ENCODE results near the gene ROBO3.

The ROBO3 gene

DNA sequence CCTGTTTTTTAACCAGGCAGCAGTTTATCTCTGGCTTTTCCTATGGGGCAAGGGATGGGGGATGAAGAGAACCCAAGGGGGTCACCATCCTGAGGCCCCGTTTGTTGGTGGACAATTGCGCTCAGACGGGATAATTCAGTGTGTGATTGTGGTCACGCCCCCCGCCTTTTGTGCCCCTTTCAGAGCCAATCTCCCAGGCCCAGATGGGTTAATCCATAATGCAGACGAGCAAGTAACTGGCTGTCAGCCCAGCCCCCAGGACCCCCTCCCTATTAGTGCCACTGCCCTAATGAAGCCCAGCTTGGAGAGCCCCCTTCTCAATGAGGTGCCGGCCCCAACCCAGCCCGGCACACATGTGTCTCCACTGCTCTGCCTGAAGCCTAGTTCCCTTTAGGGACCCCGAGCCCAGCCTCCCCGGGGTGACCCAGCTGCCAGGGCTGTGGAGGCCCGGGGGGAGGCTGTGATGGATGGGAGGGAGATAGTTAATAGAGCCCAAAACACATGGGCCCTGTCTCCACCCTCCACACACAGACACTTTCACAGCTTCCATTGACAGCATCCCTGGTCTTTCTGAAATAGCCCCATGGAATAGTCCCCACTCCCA is 19.1 kb upstream of the ROBO3 start:
- no peak for DNase-seq

DNA sequence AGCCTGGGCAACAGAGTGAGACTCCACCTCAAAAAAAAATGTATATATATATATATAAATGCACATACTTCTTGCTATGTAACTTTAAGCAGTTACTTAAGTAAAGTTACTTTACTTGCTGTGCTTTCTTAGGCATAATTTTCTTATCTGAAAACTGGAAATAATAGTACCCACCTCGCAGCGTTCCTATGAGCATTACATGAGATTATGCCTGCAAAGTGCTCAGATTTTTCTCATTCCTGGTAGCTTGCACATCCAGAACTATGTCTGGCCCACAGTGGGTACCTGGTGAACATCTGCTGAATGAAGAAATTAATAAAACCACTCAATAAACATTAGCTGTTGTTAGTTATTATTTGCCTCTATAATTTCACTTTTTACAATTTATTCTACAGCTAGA is 6.1 kb upstream of the ROBO3 start:
- no peak for DNase-seq

DNA sequence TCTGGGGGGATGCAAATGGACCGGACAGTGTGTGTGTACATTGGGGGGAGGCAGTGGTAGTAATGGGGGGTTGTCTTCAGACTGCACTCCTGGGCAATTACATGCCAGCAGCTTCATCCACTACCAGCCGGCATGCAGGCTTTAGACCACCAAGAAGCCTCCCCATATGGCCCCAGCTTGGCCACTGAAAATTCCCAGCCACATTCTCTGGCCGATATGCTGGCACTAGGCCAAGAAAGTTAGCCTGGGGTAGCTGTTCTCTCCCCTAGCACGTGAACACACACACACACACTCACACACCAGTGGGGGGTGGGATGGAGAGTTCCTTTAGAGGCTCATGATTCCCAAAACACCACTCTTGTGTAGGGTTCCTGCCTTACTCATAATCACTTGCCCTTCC is 3.6 kb upstream of the ROBO3 start:
- no peak for DNase-seq

DNA sequence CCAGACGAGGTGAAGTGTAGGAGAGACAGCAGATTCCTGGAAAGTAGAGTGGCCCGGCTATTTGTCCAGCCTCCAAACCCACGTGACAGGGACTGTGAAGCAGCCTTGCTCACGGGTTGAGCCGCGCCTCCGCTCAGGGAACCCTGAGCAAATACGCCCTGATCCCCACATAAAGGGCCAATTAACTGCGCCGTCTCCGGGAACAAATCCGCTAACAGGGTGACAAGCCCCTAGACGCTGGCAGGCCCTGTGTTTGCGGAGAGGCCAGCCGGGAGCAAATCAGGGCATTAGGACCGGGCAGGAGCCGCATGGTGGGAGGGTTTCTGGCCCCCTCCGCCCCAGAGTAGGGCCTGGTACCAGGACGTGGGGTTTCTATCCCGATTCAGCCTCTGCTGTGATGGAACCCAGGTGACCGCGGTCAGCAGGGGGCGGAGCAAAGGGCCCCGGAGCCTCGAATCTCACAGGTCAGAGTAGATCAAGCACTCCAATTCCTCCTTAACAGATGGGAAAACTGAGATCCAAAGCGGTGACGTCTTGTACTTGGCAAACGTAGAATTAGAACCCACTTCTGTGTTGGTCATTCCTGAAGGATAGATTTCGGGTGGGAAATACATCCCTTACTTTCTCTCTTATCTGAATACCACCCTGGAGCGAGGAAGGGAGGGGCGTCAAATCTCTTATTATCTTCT is 2.0 kb upstream of the ROBO3 start:
- no peak for DNase-seq

DNA sequence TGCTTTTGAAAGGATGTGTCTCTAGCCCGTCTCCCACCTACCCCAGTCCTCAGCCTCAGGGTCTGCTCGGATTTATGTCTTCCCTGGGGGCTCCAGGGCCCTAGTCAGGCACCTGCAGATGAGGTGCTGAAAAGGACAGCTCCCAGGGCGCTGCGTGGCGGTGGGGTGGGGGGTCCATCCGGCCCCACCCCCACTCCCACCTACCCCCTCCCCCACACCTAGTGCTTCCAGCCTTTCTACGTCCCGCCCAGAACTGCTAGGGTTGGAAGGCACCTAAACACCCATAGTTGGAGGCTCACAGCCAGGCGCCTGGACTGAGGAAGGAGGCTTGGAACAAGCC is 1.4 kb upstream of the ROBO3 start:
- DNase-seq = no peak

DNA sequence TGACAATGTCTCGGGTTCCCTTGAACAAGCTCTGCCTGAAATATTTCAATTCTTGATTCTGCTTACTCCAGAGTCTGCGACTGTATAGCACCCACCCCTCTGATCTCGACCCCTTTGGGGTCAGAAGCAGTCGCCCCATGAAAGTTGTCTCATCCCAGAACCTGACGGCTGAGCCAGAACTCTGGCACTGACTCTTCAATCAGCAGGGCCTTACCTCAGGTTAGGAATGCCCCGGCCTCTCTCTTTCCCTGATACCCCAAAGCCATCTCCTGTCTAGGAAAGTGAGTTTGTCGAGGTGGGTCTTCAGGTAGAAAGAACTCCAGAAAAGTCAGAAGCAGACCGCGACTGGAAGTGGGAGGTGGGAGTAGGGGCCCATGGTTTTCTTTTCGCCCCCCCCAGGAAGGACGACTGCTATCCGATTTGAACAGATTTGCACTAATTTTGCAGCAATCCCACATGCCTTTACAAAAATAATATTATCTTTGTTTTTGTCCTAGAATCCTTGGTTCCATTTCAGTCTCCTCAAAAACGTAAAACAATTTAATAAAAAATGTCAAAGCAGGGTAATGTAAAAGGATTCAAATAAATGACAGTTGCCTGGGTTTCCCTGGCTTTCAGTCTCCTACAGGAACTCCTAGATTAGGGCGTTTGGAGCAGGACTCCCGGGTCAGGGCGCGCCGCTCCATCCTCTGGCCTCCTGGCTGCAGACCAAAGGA is 898 bp upstream of the ROBO3 start:
- DNase-seq = no peak

DNA sequence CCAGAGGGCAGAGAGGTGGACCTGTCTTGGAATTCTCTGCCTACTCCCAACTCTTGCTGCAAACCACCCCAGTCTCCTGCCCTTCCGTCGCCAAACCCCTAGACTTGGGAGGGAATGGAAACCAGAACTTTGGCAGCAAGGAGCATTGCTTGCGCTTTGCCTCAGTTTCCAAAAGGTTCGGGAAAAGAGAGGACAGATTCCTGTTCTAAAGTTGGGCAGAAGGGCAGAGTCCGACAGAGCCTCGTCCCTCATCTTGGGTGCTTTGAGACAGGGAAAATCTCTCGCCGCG is 396 bp upstream of the ROBO3 start:
- DNase-seq = no peak

DNA sequence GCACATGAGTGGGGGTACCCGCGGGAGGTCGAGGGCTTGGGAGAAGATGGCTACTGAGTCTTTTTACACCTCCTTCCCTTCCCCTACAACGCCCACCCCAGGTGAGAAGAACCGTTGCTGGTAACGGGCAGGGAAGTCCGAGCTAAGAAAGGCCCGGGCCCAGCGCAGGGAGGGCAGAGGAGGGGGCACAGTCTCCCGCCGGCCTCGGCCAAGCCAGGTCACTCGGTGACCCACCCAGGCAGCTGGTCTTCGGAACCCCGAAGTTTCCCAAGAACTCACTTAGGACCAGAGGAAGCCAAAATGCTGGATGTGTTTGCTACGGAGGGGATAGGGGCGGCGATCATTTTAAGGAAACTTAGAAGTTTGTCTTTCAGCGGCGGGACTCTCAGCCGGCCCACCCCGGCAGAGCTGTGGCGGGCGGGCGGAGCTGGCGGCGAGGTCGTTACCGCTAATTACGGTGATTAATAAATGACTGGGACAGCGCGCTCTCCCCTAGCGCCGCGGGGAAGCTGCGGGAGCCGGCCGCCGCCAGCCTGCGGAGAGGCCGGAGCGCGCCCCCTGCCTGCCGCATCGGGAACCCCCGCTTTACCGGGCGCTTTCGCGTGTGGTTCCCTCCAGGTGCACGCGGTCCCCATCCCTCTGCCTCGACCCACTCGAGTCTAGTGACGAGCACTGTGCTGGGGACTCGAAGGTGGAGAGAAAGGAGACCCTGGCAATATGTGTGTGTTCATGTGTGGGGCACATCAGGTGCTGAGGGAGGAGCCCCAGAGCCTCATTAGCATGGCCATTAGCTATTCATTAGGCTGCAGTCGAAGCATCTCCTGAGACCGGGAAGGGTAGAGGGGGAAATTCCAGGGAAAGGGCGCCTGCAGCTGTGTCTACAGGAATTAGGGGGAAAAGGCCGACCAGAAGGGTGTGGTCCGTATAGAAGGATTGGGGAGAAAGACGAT is 945 bp downstream of the ROBO3 start:
- DNase-seq = no peak

DNA sequence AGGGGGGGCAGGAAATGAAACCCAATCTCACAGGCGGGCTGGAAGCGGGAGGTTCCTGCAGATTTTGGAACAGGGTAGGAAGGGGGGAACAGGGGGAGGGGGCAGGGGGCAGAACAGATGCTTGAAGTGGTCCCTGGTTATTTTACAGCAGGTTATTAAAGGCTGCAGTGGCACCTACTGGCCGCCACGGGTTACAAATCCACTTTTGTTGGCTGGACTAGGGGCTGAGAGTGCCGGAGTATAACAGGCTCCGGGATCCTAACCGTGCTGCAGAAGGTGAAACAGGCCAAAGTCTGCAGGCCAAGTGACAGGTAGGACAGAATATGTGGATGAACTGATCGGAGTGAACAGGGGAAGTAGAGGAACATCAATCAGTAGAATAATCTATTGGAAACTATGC is 2.5 kb downstream of the ROBO3 start:
- no peak for DNase-seq

DNA sequence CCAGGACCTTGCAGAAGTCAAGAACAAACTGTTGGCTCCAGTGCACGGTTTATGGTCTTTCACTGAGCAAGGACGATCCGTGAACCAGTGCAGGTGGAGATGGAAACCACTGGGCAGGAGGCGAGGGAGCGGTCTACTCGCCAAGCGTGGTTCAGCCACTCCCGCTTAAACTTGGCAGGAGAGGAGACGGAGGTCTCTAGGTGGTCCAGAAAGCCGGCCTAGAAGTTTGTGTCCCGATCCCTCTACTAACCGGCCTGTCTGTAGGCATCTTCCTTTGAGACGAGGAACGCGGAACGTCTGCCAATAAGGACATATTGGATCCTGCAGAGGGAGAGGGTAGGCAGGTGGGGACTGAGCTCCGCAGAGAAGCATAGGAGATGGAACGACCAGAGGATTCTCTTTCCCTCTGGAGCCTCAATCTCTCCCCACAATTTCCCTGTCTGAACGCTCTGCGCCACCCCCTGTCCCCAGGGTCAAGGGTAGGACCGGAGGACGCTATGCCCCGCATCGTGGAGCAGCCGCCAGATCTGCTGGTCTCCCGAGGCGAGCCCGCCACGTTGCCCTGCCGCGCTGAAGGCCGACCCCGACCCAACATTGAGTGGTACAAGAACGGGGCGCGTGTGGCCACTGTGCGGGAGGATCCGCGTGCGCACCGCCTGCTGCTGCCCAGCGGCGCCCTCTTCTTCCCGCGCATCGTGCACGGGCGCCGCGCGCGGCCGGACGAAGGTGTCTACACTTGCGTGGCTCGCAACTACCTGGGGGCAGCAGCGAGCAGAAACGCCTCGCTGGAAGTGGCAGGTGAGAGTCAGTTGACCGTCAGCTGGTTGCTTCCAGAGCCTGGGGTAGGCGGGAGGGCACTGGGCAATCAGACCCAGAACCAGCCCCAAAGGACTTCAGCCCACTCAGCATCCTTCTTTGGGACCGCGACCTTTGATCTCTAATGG is 3.4 kb downstream of the ROBO3 start:
- no peak for DNase-seq

DNA sequence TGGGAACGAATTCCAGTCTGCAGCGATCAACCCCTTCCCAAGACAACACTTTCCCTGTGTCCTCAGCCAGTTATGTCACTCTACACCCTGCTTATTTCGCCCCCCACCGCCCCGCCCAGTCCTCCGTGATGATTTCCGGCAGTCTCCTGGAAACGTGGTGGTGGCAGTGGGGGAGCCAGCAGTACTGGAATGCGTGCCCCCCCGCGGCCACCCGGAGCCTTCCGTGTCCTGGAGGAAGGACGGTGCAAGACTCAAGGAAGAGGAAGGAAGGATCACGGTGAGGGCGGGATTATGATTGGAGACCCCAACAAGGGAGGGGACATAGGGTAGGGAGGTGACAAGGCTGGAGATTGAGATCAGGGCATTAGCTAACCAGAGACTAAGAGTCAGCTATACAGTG is 4.1 kb downstream of the ROBO3 start:
- no peak for DNase-seq

DNA sequence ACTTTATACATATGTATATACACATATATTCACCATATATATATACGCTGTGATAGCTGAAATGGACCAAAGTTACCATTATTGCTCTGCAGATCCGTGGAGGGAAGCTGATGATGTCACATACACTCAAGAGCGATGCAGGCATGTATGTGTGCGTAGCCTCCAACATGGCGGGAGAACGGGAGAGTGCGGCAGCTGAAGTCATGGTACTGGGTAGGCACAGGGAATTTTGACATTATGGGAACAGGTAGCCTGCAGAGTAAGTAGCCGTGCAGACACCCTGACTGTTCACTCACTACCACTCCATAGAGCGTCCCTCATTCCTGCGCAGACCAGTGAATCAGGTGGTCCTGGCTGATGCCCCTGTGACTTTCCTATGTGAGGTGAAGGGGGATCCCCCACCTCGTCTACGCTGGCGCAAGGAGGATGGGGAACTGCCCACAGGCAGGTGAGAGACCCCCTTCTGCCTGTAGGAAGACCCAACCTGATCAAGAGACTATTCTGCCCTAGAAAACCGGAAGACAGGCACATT is 4.7 kb downstream of the ROBO3 start:
- no peak for DNase-seq

DNA sequence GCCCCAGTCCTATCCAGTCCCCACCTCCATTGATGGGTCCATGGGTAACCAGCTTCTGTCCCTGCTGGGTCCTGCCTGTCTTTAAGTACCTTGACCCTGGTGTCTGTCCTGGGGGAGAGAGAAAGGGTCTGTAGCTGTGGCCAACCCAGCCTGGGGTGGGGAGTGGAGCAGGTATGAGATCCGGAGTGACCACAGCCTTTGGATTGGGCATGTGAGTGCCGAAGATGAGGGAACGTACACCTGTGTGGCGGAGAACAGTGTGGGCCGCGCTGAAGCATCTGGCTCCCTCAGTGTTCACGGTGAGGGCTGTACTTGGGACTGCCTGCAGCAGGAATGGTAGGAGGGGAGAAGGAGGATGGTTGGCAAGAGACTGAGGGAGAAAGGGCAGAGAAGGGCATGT is 5.2 kb downstream of the ROBO3 start:
- DNase-seq = no peak

DNA sequence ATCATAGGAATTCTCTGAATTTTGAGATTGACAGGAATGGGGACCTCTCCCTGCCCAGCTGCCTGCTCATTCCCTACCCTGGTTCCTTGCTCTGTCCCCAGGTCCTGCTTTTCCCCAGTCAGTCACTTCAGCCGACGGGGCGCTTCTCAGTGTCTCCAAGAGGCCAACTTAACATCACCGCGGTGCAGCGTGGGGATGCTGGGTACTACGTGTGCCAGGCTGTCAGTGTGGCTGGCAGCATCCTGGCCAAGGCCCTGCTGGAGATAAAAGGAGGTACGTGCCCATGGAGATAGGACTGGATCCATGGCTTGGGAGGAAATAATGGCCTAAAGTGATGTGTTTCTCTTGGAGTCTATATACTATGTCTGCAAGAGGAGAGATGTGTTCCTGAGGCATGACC is 7.0 kb downstream of the ROBO3 start:
- no peak for DNase-seq

DNA sequence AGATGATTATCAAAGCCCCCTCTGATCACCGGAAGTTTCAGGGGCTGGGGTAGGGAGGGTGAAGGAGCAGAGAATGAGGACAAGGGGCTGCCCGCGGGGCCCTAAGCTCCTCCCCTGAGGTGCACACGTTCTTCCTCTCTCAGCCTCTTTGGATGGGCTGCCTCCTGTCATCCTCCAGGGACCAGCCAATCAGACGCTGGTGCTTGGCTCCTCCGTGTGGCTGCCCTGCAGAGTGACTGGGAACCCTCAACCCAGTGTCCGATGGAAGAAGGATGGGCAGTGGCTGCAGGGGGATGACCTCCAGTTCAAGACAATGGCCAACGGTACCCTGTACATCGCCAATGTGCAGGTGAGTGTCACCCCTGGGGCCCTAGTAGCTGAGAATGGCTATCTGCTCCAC is 7.5 kb downstream of the ROBO3 start:
- no peak for DNase-seq

DNA sequence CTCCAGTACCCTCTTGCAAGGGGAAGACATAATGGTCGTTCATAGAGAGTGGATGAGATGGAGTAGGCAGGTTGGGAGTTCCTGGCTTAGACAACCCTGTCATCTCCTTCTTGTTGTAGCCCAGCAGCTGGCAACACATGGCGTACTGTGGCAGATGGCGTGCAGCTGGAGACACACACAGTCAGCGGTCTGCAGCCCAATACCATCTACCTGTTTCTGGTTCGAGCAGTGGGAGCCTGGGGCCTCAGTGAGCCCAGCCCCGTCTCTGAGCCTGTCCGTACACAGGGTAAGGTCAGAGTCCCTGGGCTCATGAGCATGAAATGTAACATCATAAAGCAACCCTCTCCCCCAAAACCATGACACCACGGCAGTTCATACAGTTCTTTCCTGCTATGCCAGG is 8.7 kb downstream of the ROBO3 start:
- no peak for DNase-seq

DNA sequence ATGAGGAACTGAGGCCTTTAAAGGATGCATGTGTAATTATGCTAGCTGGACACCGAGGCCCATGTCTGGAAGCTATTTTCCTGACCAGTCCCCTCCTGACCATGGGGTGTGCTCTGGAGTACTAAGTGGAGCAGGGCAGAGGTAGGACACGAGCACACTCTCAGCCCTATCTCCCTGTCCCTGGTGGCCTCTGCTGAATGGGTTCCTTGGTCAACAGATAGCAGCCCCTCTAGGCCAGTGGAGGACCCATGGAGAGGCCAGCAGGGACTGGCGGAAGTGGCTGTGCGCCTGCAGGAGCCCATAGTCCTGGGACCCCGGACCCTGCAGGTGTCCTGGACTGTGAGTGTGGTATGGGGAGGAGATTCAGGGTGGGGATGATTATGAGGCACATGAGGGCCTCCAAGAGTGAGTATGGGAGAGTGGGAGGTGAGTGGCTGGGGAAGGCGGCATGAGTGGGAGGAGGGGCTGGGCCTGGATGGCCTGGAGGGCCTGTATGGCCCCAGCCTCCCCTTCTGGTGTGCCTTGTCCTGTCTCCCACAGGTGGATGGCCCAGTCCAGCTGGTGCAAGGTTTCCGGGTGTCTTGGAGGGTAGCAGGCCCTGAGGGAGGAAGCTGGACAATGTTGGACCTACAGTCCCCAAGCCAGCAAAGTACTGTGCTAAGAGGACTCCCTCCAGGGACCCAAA is 9.5 kb downstream of the ROBO3 start:
- no peak for DNase-seq

DNA sequence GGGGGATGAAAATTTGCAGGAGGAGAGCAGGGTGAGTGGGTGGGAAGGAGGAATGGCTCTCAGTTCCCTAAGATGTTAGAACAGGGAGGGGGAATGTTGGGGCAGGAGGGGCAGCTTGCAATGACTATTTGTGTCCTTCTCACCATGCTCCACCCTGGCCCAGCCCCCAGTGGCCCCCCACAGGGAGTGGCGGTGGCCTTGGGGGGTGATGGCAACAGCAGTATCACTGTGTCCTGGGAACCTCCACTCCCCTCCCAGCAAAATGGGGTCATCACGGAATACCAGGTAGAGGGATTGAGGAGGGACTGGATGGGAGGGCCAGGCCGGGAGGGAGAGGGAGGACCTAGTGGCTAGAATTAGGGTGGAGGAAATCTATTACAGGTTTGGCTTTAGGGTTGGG is 10.2 kb downstream of the ROBO3 start:
- DNase-seq = no peak

DNA sequence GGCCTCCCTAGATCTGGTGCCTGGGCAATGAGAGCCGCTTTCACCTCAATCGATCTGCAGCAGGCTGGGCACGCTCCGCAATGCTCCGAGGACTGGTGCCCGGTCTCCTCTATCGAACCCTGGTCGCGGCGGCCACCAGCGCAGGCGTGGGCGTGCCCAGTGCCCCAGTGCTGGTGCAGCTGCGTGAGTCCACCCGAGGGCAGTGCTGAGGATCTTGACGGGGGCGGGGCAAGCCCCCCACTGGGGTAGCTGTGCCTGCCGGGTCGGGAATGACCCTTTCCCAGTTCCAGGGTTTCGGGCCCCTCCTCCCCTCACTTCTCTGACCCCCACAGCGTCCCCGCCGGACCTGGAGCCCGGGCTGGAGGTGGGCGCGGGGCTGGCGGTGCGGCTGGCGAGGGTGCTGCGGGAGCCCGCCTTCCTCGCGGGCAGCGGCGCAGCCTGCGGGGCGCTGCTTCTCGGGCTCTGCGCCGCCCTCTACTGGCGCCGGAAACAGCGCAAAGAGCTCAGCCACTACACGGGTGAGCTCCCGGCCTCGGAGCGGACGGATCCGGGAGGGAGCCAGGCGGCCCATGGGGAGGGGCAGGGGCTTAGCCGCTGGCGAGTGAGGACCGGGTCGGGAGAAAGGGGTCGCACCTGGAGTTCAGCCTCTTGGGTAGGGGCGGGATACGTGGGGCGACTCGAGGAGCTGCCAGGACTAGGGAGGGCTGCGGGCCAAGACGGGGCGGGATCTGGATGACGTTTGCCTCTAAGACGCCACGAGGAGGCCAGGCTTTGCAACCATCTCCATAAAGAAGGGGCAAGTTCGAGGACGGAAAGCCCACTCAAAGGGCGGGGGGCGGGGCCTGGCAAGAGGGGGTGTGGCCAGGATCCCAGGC is 10.9 kb downstream of the ROBO3 start:
- no peak for DNase-seq

DNA sequence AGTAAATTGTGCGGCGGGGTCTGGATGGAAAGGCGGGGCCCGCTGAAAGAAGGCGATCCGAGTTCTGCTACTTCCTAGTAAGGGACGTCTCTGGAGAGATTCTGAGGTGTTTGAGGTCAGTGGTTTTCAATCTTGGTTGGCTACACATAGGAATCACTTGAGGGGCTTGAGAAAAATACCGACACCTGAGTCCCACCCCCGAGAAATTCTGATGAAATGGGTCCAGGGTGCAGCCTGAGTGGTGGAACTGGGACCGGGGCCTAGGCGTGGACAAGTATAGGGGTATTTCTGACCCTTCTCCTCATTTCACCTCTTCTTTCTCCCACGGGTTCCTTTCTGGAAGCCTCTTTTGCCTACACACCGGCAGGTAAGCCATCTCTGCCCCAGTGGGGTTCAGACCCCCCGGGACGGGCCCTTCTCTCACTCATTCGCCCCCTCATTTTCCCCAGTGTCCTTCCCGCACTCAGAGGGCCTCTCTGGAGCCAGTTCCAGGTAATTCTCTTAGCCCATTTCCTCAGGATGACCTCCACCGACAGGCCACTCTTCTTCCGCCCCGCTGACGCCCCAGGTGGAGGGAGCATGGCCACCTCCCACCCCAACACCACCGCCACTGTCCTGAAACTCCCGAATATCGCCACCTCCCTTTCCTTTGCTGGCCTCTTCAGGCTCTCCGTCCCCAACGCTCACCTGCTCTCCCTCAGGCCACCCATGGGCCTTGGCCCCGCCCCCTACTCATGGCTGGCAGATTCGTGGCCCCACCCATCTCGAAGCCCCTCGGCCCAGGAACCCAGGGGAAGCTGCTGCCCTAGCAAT is 11.8 kb downstream of the ROBO3 start:
- no peak for DNase-seq
